ENCODE data around the gene FAT1. TPM values are rescaled to one million over a fixed set of nuclear protein-coding genes. Genes with fewer than 3 reads are reported as not detected.

The FAT1 gene
- total RNA-seq, 4 donors from 2014 or later = 21.0 to 109 (median 76.4) TPM

DNA sequence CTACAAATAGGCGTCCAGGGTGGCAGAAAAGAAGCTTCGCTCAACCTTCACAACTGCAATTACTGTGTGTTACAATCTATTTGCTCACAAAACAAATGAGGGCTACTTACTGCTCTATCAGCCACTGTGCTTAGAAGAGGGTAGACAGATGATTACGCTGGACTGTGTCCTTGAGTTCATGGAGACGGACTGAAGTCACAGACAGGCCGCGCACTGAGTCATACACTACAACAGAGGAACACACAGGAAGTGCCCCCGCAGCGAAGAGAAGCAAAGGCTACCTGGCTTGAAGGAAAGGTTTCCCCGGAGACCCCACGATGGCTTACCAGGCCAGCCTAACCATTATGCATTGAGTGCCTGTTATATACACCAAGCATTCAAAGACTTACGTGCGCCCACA is 25.6 kb downstream of the FAT1 start:
- 88 to 96% methylated on average over 11 to 12 of the region's 12 CpGs for WGBS, 2 donors
- no peak for DNase-seq
- H3K27ac ChIP-seq = no peak overlapping the region

DNA sequence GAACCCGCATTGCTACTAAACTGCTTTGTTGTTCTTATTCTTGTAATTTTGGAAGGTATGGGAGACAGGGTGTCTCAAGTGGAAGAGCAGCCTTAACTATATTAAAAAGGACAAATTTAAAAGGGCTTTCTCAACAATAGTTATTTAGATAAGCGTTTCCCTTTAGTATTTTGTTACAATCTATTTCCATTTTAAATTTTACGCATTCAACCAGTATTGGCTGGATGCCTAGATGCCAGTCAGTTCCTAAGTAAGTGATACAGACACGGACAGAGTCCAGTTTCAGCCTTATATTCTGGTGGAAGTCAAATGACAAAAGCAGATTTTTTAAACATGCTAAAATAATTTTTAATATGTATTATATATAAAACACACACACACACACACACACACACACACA is 28.3 kb downstream of the FAT1 start:
- intact Hi-C loops (cut with DNase I) = no loop called here
- Histone ChIP-seq H3K27ac (no peak overlapping the region), H3K27me3 (no peaks in the 10 kb centered on the region), H3K4me1 (peaks cover 6 to 23% (median 11%) of the 10 kb centered on the region in 3 donors), H3K9me3 (no peaks in the 10 kb centered on the region), H3K36me3 (no peaks in the 10 kb centered on the region), H3K4me3 (no peak overlapping the region)
- 73 to 79% methylated on average over 4 of the region's 4 CpGs for WGBS, 2 donors
- no peak for DNase-seq
- TF ChIP-seq POLR2A (IDR thresholded peaks at IDR 0.05) = no peak
- TF ChIP-seq, protein P1, sequence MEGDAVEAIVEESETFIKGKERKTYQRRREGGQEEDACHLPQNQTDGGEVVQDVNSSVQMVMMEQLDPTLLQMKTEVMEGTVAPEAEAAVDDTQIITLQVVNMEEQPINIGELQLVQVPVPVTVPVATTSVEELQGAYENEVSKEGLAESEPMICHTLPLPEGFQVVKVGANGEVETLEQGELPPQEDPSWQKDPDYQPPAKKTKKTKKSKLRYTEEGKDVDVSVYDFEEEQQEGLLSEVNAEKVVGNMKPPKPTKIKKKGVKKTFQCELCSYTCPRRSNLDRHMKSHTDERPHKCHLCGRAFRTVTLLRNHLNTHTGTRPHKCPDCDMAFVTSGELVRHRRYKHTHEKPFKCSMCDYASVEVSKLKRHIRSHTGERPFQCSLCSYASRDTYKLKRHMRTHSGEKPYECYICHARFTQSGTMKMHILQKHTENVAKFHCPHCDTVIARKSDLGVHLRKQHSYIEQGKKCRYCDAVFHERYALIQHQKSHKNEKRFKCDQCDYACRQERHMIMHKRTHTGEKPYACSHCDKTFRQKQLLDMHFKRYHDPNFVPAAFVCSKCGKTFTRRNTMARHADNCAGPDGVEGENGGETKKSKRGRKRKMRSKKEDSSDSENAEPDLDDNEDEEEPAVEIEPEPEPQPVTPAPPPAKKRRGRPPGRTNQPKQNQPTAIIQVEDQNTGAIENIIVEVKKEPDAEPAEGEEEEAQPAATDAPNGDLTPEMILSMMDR (IDR thresholded peaks at IDR 0.05) = no peak

More for the DNA sequence above, 25.6 kb downstream of the FAT1 start:
- no peak for TF ChIP-seq POLR2A (IDR thresholded peaks at IDR 0.05)
- TF ChIP-seq, protein P1 (IDR thresholded peaks at IDR 0.05) = no peak
- Histone ChIP-seq H3K4me3 (no peak overlapping the region), H3K9me3 (no peaks in the 10 kb centered on the region), H3K36me3 (no peaks in the 10 kb centered on the region), H3K4me1 (peaks cover 6 to 45% (median 7%) of the 10 kb centered on the region in 3 donors), H3K27me3 (no peaks in the 10 kb centered on the region)
- intact Hi-C loops (cut with DNase I) = no loop called here

DNA sequence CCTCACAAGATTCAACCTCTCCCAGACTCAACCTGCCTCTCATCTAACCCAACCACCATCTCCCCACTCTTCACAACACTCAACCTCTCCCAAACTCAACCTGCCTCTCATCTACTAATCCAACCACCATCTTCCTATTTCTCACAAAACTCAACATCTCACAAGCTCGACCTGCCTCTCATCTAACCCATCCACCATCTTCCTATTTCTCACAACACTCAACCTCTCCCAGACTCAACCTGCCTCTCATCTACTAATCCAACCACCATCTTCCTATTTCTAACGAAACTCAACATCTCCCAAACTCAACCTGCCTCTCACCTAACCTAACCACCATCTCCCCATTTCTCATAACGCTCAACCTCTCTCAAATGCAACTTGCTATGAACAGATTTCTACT is 29.8 kb downstream of the FAT1 start:
- intact Hi-C loops (cut with DNase I) = no loop called here
- Histone ChIP-seq H3K4me1 (peaks cover 6 to 11% (median 11%) of the 10 kb centered on the region in 3 donors), H3K36me3 (no peaks in the 10 kb centered on the region), H3K27ac (peak overlapping the region in 2 of 4 donors; percentile 52 to 74), H3K4me3 (no peak overlapping the region), H3K27me3 (no peaks in the 10 kb centered on the region), H3K9me3 (no peaks in the 10 kb centered on the region)
- 70 to 79% methylated on average over 3 of the region's 3 CpGs for WGBS, 2 donors
- no peak for TF ChIP-seq POLR2A (IDR thresholded peaks at IDR 0.05)
- TF ChIP-seq, protein P1 (IDR thresholded peaks at IDR 0.05) = no peak
- no peak for DNase-seq

DNA sequence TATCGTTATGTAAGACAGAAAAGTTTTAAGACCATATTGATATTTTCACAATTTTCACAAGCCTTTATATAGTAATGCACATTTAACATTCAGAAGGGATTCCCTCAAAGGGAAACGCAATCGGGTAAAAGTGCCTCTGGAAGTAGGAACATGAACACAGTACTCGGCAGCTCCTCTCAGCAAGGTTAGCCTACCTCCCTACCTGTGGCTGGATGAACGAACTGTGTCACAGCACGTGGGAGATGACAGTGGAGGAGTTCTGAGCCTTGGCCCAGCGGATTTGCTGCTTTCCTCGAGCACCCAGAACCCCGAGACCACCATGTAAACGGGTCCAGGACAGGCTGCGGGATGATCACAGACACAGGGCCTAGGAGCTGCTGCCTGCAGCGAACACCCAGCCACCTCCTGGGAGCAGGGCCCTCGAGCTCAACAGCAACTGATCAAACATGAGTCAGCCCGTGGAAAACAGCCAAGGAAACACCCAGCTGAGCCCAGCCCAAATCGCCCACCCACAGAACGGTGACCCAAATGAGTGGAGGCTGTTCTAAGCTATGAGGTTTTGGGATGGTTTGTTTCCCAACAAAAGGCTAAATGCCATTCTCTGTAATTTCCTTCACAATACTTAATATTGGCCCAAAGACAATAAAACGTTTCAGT is 30.4 kb downstream of the FAT1 start:
- no peak overlapping the region for H3K4me3 ChIP-seq
- peaks cover 6 to 11% (median 11%) of the 10 kb centered on the region in 3 donors for H3K4me1 ChIP-seq
- DNase-seq = no peak
- WGBS, 2 donors = 41 to 52% methylated on average over 12 to 14 of the region's 17 CpGs
- H3K9me3 ChIP-seq = no peaks in the 10 kb centered on the region
- peak overlapping the region in 3 of 4 donors; percentile 34 to 74 (median 52) for H3K27ac ChIP-seq
- intact Hi-C loops (cut with DNase I) = no loop called here
- TF ChIP-seq POLR2A (IDR thresholded peaks at IDR 0.05) = no peak
- TF ChIP-seq, protein P1 (IDR thresholded peaks at IDR 0.05) = no peak
- no peaks in the 10 kb centered on the region for H3K27me3 ChIP-seq
- no peaks in the 10 kb centered on the region for H3K36me3 ChIP-seq

DNA sequence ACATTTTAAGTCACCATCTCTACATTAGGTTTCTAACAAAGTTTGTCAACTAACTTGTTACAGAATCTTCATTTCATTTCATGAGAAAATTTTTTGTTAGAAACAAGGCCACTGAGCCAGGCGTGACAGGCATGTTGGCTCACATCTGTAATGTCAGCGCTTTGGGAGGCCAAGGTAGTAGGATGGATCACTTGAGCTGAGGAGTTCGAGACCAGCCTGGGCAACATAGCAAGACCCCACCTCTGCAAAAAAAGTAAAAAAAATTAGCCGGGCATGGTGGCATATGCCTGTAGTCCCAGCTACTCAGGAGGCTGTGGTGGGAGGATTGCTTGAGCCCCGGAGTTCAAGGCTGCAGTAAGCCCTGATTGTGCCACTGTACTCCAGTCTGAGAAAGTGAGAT is 32.3 kb downstream of the FAT1 start:
- 83 to 88% methylated on average over 5 of the region's 5 CpGs for WGBS, 2 donors
- peaks cover 6 to 11% (median 11%) of the 10 kb centered on the region in 3 donors for H3K4me1 ChIP-seq
- no peak overlapping the region for H3K27ac ChIP-seq
- DNase-seq = no peak
- H3K9me3 ChIP-seq = no peaks in the 10 kb centered on the region
- H3K27me3 ChIP-seq = no peaks in the 10 kb centered on the region
- no peaks in the 10 kb centered on the region for H3K36me3 ChIP-seq
- H3K4me3 ChIP-seq = no peak overlapping the region
- no peak for TF ChIP-seq POLR2A (IDR thresholded peaks at IDR 0.05)
- TF ChIP-seq, protein P1 (IDR thresholded peaks at IDR 0.05) = no peak
- intact Hi-C loops (cut with DNase I) = no loop called here

Measured in esophagus squamous epithelium (tissue), 5 donors.